Activated naive CD4-positive, alpha-beta T cell treated with anti-CD3 and anti-CD28 coated beads, Interleukin-2, amount 10 ng/mL, durations not matched to agents 7 days and 5 days (primary cell): Measurements from ENCODE around the gene FEV.

Experiments
- CTCF ChIA-PET: fragments of 350-600 bp; sonication (Branson Sonifier 250); formaldehyde crosslinking; loops from one replicate; lab custom pipeline; 2021; ENCODE audit warnings: antibody characterized with exemption; lab: Charles Lee
- DNase-seq: peaks from one replicate; pipeline ENCODE4 v3.0.0-alpha.2; 2020
- H3K27ac Mint-ChIP-seq: one replicate; pipeline ENCODE4 v1.8.0; 2021; ENCODE audit warnings: mild to moderate bottlenecking, moderate library complexity, mixed read lengths
- H3K27me3 Mint-ChIP-seq: one replicate; pipeline ENCODE4 v1.8.0; 2021; ENCODE audit warnings: mild to moderate bottlenecking, mixed read lengths
- H3K36me3 Mint-ChIP-seq: one replicate; pipeline ENCODE4 v1.8.0; 2021; ENCODE audit warnings: mixed read lengths
- H3K4me1 Mint-ChIP-seq: one replicate; pipeline ENCODE4 v1.8.0; 2021; ENCODE audit warnings: mixed read lengths
- H3K4me3 Mint-ChIP-seq: one replicate; pipeline ENCODE4 v1.8.0; 2021; ENCODE audit warnings: mild to moderate bottlenecking, moderate library complexity, mixed read lengths
- H3K9me3 Mint-ChIP-seq: one replicate; pipeline ENCODE4 v1.8.0; 2021; ENCODE audit warnings: mixed read lengths

FEV gene

GRCh38 chr2:218961651-218962570 lies 23.1 kb downstream of the FEV start:
- no peak overlapping the region for H3K27ac Mint-ChIP-seq
- peaks cover 7% of the 10 kb centered on the region for H3K4me1 Mint-ChIP-seq
- DNase-seq: peak; percentile 49
- peaks cover 94% of the 10 kb centered on the region for H3K27me3 Mint-ChIP-seq
- H3K4me3 Mint-ChIP-seq: no peak overlapping the region
- no peaks in the 10 kb centered on the region for H3K36me3 Mint-ChIP-seq
- no peaks in the 10 kb centered on the region for H3K9me3 Mint-ChIP-seq
- CTCF ChIA-PET: interaction anchor here (1.1 to 1.6 kb wide), 2 partner anchors 18 to 64 kb away, joined by 4 to 5 read pairs; no protein-coding TSS in a partner anchor

GRCh38 chr2:218961229-218961628 lies 23.8 kb downstream of the FEV start:
- Mint-ChIP-seq H3K27ac (no peak overlapping the region), H3K9me3 (no peaks in the 10 kb centered on the region), H3K36me3 (no peaks in the 10 kb centered on the region), H3K4me3 (no peak overlapping the region), H3K4me1 (peaks cover 7% of the 10 kb centered on the region), H3K27me3 (peaks cover 95% of the 10 kb centered on the region)
- DNase-seq: no peak
- CTCF ChIA-PET: interaction anchor here (1.6 kb wide), 1 partner anchor 63 kb away, joined by 5 read pairs; no protein-coding TSS in a partner anchor

DNA sequence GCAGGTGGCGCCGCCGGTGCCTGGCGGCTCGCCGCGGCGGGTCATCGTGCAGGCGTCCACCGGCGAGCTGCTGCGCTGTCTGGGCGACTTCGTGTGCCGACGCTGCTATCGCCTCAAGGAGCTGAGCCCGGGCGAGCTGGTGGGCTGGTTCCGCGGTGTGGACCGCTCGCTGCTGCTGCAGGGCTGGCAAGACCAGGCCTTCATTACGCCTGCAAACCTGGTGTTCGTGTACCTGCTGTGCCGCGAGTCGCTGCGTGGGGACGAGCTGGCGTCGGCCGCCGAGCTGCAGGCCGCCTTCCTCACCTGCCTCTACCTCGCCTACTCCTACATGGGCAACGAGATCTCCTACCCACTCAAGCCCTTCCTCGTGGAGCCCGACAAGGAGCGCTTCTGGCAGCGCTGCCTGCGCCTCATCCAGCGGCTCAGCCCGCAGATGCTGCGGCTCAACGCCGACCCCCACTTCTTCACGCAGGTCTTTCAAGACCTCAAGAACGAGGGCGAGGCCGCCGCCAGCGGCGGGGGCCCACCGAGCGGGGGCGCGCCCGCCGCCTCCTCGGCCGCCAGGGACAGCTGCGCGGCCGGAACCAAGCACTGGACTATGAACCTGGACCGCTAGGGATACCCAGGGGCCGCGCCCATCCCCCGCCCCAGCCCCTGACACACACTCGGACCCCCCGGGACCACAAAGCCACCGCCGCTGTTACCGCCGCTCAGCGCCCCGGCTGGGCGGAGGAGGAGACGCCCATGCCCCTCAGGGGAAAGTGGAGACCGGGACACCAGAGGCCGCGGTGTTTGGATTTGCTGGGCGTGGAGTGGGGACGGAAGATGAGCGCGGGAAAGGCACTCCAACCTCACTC lies 24.4 kb downstream of the FEV start:
- H3K4me1 Mint-ChIP-seq: peaks cover 7% of the 10 kb centered on the region
- CTCF ChIA-PET: interaction anchor here (1.6 kb wide), 1 partner anchor 62 kb away, joined by 5 read pairs; no protein-coding TSS in a partner anchor
- no peaks in the 10 kb centered on the region for H3K36me3 Mint-ChIP-seq
- no peaks in the 10 kb centered on the region for H3K9me3 Mint-ChIP-seq
- H3K27me3 Mint-ChIP-seq: peaks cover 100% of the 10 kb centered on the region
- DNase-seq: no peak
- H3K27ac Mint-ChIP-seq: peak overlapping the region; percentile 65
- H3K4me3 Mint-ChIP-seq: no peak overlapping the region

DNA sequence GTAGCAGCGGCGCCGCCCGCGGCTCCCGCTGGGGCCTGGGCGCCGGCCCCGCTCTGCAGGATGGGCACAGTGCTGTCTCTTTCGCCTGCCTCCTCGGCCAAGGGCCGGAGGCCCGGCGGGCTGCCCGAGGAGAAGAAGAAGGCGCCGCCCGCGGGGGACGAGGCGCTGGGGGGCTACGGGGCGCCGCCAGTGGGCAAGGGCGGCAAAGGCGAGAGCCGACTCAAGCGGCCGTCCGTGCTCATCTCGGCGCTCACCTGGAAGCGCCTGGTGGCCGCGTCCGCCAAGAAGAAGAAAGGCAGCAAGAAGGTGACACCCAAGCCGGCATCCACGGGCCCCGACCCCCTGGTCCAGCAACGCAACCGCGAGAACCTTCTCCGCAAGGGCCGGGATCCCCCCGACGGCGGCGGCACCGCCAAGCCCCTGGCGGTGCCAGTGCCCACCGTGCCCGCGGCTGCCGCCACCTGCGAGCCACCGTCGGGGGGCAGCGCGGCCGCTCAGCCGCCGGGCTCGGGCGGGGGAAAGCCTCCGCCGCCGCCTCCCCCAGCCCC lies 25.1 kb downstream of the FEV start:
- H3K36me3 Mint-ChIP-seq: no peaks in the 10 kb centered on the region
- no peaks in the 10 kb centered on the region for H3K9me3 Mint-ChIP-seq
- peaks cover 100% of the 10 kb centered on the region for H3K27me3 Mint-ChIP-seq
- no peak overlapping the region for H3K4me3 Mint-ChIP-seq
- no peak for DNase-seq
- peaks cover 7% of the 10 kb centered on the region for H3K4me1 Mint-ChIP-seq
- no peak overlapping the region for H3K27ac Mint-ChIP-seq
- CTCF ChIA-PET: interaction anchor here (1.4 to 2.8 kb wide), 3 partner anchors 16 to 82 kb away, joined by 4 to 10 read pairs (median 9); no protein-coding TSS in a partner anchor

DNA sequence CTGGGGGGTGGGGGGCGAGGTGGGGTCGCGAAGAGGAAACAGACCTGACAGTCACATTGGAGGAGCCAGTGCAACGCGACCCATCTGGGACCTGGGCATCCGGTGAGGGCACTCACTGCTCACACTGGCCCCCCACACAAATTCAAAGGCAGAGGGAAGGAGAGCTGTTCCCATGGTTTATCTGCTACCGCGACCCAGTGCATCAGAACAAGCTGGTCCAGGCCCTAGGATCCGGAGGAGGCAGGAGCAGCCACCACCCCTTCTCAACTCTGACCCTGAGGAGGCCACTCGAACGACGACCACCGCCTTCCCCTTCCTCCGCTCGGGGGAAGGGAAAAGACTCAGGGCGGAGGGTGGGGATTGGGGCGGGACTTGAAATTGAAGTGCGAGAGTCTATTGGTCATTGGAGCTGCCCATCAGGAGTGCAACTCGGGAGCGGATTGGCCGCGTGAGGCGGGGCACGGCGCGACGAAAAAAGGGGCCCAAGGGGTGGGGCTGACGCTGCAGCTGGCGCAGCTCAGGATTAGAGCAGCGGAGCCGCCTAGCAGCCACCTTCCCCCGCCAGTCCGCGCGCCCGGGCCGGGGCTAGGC lies 25.7 kb downstream of the FEV start, which contains the start of gene CDK5R2:
Gene CDK5R2, plus strand, starts transcription at position 526 of the 591 bp plus-strand sequence. CDS start 155 bp downstream, outside the sequence.
- H3K27ac Mint-ChIP-seq: peak within 1 kb of the TSS; percentile 65
- H3K27me3 Mint-ChIP-seq: peaks cover 100% of the 10 kb centered on the region
- no peaks in the 10 kb centered on the region for H3K9me3 Mint-ChIP-seq
- H3K4me1 Mint-ChIP-seq: peaks cover 7% of the 10 kb centered on the region
- CTCF ChIA-PET: interaction anchor here (1.4 to 2.8 kb wide), 3 partner anchors 17 to 82 kb away, joined by 4 to 10 read pairs (median 9); no protein-coding TSS in a partner anchor
- peak; percentile 59 for DNase-seq
- no peaks in the 10 kb centered on the region for H3K36me3 Mint-ChIP-seq
- H3K4me3 Mint-ChIP-seq: peak within 1 kb of the TSS; percentile 19

- Mint-ChIP-seq H3K4me3 (no peak overlapping the region), H3K9me3 (no peaks in the 10 kb centered on the region), H3K27me3 (peaks cover 98% of the 10 kb centered on the region), H3K27ac (no peak overlapping the region), H3K4me1 (peaks cover 7% of the 10 kb centered on the region), H3K36me3 (no peaks in the 10 kb centered on the region)
- CTCF ChIA-PET: interaction anchor here (1.0 to 2.8 kb wide), 6 partner anchors 9 to 81 kb away, joined by 3 to 10 read pairs (median 4); no protein-coding TSS in a partner anchor
- no peak for DNase-seq
These were observed 26.7 kb downstream of the FEV start for GRCh38 chr2:218958276-218958675.

- H3K27ac Mint-ChIP-seq: no peak overlapping the region
- H3K4me1 Mint-ChIP-seq: peaks cover 7% of the 10 kb centered on the region
- H3K9me3 Mint-ChIP-seq: no peaks in the 10 kb centered on the region
- peaks cover 95% of the 10 kb centered on the region for H3K27me3 Mint-ChIP-seq
- CTCF ChIA-PET: interaction anchor here (1.0 to 2.8 kb wide), 6 partner anchors 8 to 80 kb away, joined by 3 to 10 read pairs (median 5); no protein-coding TSS in a partner anchor
- no peak for DNase-seq
- no peak overlapping the region for H3K4me3 Mint-ChIP-seq
- H3K36me3 Mint-ChIP-seq: no peaks in the 10 kb centered on the region
These were observed 27.3 kb downstream of the FEV start for GRCh38 chr2:218957671-218958070.

GRCh38 chr2:218956039-218956438 lies 28.9 kb downstream of the FEV start:
- CTCF ChIA-PET: no interaction called here
- no peak overlapping the region for H3K4me3 Mint-ChIP-seq
- H3K4me1 Mint-ChIP-seq: peaks cover 4% of the 10 kb centered on the region
- H3K9me3 Mint-ChIP-seq: no peaks in the 10 kb centered on the region
- peaks cover 83% of the 10 kb centered on the region for H3K27me3 Mint-ChIP-seq
- DNase-seq: no peak
- H3K36me3 Mint-ChIP-seq: no peaks in the 10 kb centered on the region
- no peak overlapping the region for H3K27ac Mint-ChIP-seq

DNA sequence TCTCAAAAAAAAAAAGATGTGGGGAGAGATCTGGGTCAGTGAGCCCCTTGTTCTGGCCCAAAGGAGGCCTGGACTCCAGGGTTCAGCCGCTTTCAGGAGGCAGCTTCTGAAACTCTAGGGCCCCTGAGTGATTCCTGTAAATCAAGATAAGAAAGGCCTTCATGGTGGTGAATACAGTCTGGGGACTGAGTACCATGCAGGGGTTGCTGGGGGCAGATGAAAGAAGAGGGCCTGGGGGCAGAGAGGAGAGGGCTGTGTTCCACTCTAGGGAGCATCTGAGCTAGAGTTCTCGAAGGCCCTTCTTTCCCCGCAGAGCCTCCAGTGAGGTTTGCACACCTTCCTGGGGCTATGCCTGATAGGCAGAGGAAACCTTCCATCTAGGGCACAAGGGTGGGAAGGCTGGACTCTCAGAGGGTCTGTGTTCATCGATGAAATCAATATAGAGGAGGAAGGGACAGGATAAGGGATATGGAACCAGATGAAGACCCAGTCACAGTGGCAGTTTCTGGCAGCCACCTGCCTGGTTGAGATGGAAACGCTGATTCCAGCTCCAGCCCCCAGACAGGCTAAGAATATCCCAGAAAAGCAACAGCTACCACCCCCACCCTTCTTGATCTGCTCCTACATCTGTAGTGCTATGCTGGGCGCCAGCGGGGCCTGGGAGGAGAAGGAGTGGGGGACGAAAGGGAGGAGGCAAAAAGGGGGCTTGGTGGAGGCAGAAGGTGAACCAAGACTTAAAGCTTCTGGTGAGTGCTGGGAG lies 30.3 kb downstream of the FEV start:
- CTCF ChIA-PET: interaction anchor here (0.7 to 0.8 kb wide), 2 partner anchors 57 to 75 kb away, joined by 3 to 6 read pairs; no protein-coding TSS in a partner anchor
- H3K27ac Mint-ChIP-seq: no peak overlapping the region
- H3K9me3 Mint-ChIP-seq: no peaks in the 10 kb centered on the region
- no peaks in the 10 kb centered on the region for H3K36me3 Mint-ChIP-seq
- H3K4me1 Mint-ChIP-seq: peaks cover 3% of the 10 kb centered on the region
- no peak overlapping the region for H3K4me3 Mint-ChIP-seq
- peaks cover 76% of the 10 kb centered on the region for H3K27me3 Mint-ChIP-seq
- no peak for DNase-seq

DNA sequence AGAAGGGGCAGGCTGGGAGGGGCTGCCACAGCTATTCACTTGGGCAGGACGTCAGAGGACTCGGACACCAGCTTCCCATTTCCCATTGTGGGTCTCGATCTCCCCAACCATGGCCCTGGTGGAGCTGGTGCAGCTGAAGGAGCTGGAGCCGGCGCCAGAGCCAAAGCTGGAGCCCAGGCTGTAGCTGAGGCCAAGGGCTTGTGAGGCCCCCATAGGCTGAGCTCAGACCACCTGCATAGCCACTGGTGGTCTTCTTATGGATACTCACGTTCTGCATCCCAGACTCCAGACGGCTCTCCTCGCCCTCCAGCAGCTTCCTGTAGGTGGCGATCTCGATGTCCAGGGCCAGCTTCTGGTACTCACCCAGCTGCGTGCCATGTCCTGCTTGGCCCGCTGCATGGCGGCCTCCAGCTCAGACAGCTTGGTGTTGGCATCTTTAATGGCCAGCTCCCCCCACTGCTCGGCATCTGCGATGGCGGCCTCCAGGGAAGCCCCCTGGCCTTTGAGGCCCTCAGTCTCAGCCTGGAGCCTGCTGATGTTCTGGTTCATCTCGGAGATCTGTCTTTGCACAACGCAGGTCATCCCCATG lies 31.5 kb downstream of the FEV start:
- peaks cover 64% of the 10 kb centered on the region for H3K27me3 Mint-ChIP-seq

DNA sequence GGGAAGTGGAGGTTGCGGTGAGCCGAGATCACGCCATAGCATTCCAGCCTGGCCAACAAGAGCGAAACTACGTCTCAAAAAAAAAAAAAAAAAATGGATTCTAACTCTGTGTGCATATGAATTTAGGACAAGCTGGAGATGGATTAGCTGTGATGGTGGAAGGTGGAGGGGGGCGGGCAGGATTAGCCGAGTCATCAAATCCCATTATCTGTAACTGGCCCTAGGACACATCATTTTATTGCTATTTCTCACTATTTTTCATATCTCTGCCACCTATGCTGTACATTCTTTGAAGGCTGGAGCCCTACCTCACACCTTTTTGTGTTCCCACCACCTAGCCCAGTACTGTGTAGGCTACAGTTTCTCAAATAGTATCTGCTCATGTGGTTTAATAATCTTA lies 32.8 kb downstream of the FEV start:
- Mint-ChIP-seq H3K27ac (no peak overlapping the region), H3K4me1 (no peaks in the 10 kb centered on the region), H3K27me3 (peaks cover 54% of the 10 kb centered on the region), H3K9me3 (no peaks in the 10 kb centered on the region), H3K36me3 (no peaks in the 10 kb centered on the region), H3K4me3 (no peak overlapping the region)
- no peak for DNase-seq
- CTCF ChIA-PET: interaction anchor here (0.6 to 1.3 kb wide), 3 partner anchors 13 to 488 kb away, joined by 3 to 8 read pairs (median 3); no protein-coding TSS in a partner anchor

More for the DNA sequence above, 31.5 kb downstream of the FEV start:
- CTCF ChIA-PET: interaction anchor here (1.3 kb wide), 1 partner anchor 15 kb away, joined by 8 read pairs; no protein-coding TSS in a partner anchor
- Mint-ChIP-seq H3K4me1 (no peaks in the 10 kb centered on the region), H3K9me3 (no peaks in the 10 kb centered on the region), H3K36me3 (no peaks in the 10 kb centered on the region), H3K4me3 (no peak overlapping the region), H3K27ac (no peak overlapping the region)
- DNase-seq: no peak

- H3K4me1 Mint-ChIP-seq: no peaks in the 10 kb centered on the region
- CTCF ChIA-PET: no interaction called here
- no peak overlapping the region for H3K4me3 Mint-ChIP-seq
- no peak for DNase-seq
- H3K27me3 Mint-ChIP-seq: peaks cover 45% of the 10 kb centered on the region
- no peaks in the 10 kb centered on the region for H3K9me3 Mint-ChIP-seq
- H3K27ac Mint-ChIP-seq: no peak overlapping the region
- H3K36me3 Mint-ChIP-seq: no peaks in the 10 kb centered on the region
These were observed 38.4 kb downstream of the FEV start for GRCh38 chr2:218946621-218947020.
